8988T (cell line): ENCODE data around the gene RHOXF1.
"Not testable (repeated sequence)": the region's sequence is repeated elsewhere in the genome, so short reads cannot be mapped to it uniquely, and the experiment has no call there.

Source experiments
- DNase-seq: peaks from one replicate; pipeline ENCODE4 v3.0.0; 2011

RHOXF1 gene, protein sequence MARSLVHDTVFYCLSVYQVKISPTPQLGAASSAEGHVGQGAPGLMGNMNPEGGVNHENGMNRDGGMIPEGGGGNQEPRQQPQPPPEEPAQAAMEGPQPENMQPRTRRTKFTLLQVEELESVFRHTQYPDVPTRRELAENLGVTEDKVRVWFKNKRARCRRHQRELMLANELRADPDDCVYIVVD

GRCh38 chrX:120115438-120115963, at the start of gene RHOXF1:
TSS of gene RHOXF1 (minus strand) at chrX:120115913. CDS start at chrX:120115862, 51 bp downstream.
- no peak for DNase-seq

- not testable (repeated sequence) for DNase-seq
These were observed 43.4 kb upstream of the RHOXF1 start for GRCh38 chrX:120159086-120159485.

- DNase-seq: not testable (repeated sequence)
These were observed 42.6 kb upstream of the RHOXF1 start, which contains the start of gene RHOXF2 for GRCh38 chrX:120158313-120158712. TSS of gene RHOXF2 (plus strand) at chrX:120158613. CDS start at chrX:120158751, 138 bp downstream.

DNA sequence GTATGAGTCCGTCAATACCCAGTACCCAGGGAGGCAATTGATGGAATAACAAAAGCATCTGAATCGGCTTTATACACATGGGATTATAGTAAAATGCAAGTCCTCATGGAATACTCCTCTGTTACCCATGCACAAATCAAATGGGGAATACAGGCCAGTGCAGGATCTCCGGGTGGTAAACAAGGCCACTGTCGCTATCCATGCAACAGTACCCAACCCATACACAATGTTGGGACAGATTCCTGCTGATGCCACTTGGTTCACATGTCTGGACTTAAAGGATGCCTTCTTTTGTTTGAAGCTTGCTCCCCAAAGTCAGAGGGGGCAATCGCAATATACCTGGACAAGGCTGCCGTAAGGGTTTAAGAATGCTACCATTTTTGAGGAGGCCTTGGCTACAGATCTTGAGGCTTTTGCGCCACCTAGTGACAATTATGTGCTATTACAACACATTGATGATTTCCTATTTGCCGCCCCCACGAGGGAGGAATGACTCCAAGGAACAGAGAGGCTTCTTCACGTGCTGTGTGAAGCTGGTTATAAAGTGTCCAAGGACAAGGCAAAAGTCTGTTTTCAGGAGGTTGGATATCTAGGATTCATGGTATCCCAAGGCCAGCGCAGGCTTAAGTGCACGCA, 34.5 kb upstream of the RHOXF1 start:
- not testable (repeated sequence) for DNase-seq

DNA sequence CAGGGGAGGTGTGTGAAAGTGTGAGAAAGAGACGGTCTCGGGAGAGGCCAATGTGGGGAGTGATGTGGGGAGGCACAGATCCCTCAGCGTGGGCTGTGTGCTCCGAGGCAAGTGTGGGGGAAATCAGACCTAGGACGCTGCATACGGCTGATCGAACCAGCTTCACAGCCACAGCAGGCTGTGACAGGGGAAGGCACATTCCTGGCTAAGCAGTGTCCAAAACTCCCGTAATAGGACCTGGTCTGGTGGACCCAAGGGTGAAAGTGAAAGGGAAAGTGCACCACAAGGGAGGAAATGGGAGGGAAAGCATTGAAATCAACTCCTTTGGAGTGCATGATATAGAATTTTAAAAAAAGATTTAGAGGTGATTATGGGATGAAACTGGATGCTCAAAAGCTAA, 31.8 kb upstream of the RHOXF1 start:
- no peak for DNase-seq

- DNase-seq: not testable (repeated sequence)
These were observed 30.6 kb upstream of the RHOXF1 start for GRCh38 chrX:120146323-120146722.

DNA sequence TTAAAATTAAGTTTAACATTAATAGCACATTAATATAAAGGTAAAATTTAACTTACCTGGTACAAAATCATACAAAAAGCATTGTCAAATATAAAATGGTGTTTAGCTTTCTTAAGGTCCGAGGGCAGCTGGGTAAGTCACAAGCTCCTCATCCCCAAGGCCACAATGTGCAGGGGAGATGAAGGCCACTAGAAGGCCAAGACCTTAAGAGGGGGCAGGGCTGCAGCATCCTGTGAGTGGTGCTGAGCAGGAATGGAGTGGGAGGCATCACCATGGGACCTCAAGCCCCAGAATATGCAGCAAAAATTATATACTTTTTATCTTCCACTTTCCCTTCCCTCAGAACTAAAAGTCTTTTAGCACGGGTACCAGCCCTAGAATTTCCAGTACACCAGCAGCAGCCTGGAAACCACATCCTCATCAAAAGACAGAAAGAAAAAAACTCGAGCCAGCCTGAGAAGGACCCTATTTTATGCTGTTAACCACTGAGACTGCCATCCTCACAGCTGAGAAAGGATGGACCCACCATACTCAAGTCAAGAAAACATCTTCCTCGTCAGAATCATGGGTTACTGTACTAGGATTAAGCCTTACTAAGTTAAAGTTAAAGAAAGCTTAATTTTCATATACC, 29.7 kb upstream of the RHOXF1 start:
- DNase-seq: no peak

DNA sequence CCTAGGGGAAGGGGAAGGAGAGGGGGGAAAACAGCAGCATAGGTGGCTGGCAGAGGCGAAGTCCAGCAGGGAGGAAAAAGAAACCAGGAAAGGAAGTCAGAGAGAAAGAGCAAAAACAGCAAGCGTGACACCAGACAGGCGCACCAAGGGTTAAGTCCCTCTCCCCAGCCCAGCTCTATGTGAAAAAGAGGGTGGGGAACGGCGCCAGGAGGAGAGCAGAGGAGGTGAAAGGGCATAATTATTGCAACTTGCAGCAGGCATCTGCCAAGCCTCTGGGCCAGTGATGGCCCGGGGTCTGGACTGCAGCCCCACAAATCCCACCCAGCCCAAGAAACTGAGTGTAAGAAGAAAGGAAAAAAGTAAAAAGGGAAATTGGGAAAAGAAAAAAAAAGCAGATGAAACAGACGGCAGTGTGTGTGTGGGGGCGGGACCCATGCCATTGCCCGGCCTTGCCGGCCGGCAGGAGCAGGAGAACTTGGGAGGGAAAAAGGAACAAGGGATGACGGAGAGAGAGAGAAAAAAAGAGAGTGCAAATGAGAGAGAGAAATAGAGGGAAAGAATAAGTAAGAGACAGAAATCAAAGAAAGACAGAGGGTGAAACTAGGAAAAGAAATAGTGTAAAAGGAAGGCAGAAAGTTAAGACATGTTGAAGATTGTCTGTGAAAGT, 28.6 kb upstream of the RHOXF1 start:
- DNase-seq: no peak

DNA sequence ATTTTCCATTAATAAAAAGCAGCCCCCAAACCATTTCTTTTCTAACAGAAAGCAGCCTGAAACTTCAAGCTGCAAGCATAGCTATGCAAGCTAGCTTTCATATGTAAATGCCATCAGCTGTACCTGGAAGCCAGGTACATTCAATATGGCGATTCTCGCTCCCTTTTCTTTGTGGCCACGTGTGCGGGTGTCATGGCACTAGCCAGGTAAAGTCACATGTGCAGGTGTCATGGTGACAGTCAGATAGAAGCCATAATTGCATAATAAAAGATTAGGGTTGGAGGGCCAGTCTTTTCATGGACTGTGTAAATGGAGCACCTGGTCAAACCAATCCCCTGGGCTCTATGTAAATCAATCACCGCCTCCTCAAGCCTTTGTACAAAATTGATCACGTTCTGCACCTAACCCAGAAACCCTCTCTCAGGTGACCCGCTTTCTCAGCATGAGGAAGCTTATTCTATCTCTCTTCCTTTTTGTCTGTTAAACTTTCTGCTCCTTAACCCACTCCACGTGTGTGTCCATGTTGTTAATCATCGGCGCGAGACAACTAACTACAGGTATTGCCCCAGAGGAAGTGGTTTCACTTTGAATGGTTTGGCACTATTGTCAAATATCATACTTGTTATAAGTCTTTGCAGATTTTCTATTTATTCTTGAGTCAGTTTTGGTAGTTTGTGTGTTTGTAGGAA, 24.7 kb upstream of the RHOXF1 start:
- DNase-seq: no peak

DNA sequence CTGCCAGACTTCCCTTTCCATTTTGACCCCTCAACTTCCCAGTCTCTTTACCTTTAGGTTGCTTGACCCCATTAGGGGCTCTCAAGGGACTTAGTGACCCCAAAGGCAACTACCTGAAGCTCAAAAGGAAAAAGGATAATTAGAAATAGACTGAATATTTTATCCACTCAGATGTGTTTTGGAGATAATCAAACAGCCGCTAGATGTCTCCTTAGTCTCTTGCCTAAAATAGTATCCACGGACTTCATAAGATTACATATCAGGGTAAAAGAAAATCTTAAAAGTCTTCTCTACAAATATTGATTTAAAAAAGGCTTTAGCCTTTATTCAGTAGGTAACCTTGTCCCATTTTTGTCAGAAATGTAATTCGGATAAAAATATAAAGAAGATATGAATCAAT, 21.7 kb upstream of the RHOXF1 start:
- no peak for DNase-seq

GRCh38 chrX:120136840-120137239, 21.1 kb upstream of the RHOXF1 start:
- DNase-seq: no peak

GRCh38 chrX:120136128-120136527, 20.4 kb upstream of the RHOXF1 start:
- DNase-seq: no peak

DNA sequence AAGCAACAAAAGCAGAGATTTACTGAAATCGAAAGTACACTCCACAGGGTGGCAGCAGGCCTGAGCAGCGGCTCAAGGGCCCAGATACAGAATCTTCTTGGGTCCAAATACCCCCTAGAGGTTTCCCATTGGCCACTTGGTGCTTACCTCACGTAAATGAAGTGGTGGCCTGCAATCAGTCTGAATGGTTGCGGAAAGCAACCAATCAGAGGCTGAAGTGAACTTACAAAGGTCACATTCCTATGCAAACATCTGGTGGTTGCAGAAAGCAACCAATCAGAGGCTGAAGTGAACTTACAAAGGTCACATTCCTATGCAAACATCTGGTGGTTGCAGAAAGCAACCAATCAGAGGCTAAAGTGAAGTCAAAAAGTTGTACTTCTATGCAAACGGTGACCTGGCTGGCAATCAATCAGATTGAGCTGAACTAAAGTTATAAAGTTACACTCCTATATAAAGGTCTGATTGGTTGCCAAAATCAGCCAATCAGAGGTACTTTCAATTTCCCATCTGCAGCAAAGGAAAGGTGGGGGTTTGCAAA, 12.7 kb upstream of the RHOXF1 start:
- DNase-seq: not testable (repeated sequence)

DNA sequence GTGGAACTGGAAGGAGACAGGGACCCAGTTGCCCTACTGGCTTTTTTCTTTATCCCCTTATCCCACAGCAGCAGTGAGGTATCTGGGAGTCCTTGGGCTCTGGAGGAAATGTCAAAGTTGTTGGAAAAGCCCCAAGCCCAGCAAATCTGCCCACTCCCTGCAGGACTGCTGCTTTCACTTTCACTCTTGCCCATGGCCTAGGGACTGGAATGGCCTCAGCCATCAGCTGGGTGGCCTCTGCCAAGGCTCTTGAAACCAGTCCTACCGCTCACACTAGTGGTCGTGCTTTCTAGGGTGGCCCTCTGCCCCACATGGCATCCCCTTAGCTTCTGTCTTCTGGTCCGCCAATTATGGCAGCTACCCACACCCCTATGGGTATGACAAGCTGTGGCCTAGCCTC, 9.7 kb upstream of the RHOXF1 start:
- no peak for DNase-seq

- DNase-seq: no peak
These were observed 4.5 kb upstream of the RHOXF1 start for GRCh38 chrX:120120223-120120622.

DNA sequence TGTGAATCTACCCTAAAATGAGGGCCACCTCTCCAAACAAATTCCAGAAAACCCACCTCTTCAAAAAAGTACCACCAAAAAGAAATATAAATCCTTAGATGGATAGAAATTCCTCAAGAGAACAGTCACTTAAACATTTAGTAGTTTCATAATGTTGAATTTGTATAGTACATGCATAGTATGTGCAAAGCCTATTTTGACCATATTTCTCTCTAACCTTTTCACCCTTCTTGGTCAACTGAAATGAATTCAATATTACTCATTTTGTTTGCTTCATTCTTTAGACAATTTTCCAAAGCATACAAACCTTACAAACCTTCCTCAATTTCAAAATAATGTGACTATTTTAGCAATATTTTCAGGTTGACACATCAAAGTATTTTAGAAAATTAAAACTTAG, 4.1 kb downstream of the RHOXF1 start:
- no peak for DNase-seq

- DNase-seq: no peak
These were observed 6.3 kb downstream of the RHOXF1 start for GRCh38 chrX:120109378-120109777.

DNA sequence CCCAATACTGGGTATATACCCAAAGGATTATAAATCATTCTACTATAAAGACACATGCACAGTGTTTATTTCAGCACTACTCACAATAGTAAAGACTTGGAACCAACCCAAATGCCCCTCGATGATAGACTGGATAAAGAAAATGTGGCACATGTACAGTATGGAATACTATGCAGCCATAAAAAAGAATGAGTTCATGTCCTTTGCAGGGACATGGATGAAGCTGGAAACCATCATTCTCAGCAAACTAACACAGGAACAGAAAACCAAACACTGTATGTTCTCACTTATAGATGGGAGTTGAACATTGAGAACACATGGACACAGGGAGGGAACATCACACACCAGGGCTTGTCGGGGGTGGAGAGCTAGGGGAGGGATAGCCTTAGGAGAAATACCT, 11.0 kb downstream of the RHOXF1 start:
- not testable (repeated sequence) for DNase-seq

DNA sequence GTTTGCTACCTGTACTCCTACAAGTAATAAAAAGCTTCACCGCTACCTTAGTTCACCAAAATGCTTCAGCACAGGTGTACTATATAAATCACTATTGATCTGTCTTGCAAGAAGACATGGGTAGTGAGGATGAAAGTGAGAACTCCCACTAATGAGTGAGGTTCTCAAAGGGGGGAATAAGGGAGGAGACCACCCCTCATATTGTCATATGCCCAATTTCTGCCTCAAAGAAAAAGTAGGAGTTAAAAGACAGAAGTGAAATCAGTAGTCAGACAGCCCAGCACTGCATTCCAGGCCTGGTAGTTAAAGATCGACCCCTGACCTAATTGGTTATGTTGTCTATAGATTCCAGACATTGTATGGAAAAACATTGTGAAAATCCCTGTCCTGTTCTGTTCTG, 14.7 kb downstream of the RHOXF1 start:
- not testable (repeated sequence) for DNase-seq

DNA sequence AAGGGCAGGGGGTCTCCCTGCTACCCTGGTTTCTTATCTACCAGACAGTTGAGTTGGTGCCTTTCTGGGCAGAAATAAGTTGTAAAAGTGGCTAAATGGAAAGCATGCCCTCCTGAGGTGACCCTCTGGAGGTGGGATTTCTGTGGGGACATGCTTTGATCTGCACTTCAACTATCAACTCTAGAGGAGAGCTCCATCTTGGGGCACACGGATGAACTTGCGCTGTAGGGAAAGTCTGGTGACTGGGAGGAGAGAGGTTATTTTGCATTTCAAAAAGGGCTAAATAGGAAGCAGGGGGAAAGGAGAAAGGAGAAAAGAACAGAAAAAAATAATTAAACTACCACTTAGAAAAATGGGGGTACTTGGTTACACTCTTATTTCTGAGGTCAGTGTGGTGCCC, 25.5 kb downstream of the RHOXF1 start:
- peak; percentile 15 for DNase-seq

DNA sequence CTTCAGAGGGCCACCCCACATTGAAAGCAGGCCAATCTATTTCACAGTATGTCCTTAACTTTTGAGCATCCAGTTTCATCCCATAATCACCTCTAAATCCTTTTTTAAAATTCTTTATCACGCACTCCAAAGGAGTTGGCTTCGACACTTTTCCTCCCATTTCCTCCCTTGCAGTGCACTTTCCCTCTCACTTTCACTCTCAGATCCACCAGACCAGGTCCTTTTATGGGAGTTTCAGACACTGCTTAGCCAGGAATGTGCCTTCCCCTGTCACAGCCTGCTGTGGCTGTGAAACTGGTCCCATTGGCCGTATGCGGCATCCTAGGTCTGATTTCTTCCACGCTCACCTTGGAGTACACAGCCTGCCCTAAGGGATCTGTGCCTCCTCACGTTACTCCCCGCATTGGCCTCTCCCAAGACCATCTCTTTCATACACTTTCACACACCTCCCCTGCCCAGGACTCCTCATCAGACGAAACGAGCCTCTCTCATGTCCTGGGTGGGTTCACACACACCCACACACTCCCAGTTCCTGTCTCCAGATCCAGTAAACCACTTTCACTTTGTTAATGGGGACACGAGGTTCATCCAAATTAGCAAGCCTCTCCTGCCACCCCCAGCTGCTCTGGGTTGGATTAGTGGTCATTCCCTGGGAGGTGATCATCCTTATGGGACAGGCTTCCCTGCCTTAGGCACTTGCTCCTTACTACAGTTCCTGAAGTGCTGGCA, 28.3 kb downstream of the RHOXF1 start:
- no peak for DNase-seq
